Fibroblast of gingiva (primary cell): ENCODE results near the gene EMCN.
"Not testable (repeated sequence)": the region's sequence is repeated elsewhere in the genome, so short reads cannot be mapped to it uniquely, and the experiment has no call there.

ENCODE experiments used
- DNase-seq: peaks from one replicate; pipeline ENCODE4 v3.0.0-alpha.2; 2011; ENCODE audit warnings: low read depth

The EMCN gene

GRCh38 chr4:100379583-100380105 is 138.2 kb downstream of the EMCN start:
- DNase-seq, result no peak

- no peak for DNase-seq
These were observed 145.4 kb downstream of the EMCN start for GRCh38 chr4:100372432-100372831.

GRCh38 chr4:100369871-100370270 is 148.0 kb downstream of the EMCN start:
- DNase-seq, result no peak

- DNase-seq, result peak; percentile 29
These were observed 150.4 kb downstream of the EMCN start for GRCh38 chr4:100367451-100367850.

GRCh38 chr4:100366213-100366612 is 151.6 kb downstream of the EMCN start:
- DNase-seq, result no peak

- DNase-seq, result no peak
These were observed 155.5 kb downstream of the EMCN start for GRCh38 chr4:100362366-100362765.

GRCh38 chr4:100361336-100361735 is 156.5 kb downstream of the EMCN start:
- no peak for DNase-seq

- DNase-seq, result no peak
These were observed 157.6 kb downstream of the EMCN start for GRCh38 chr4:100360211-100360610.

- peak; percentile 37 for DNase-seq
These were observed 158.4 kb downstream of the EMCN start for GRCh38 chr4:100359441-100359840.

GRCh38 chr4:100357542-100357941 is 160.3 kb downstream of the EMCN start:
- DNase-seq, result no peak

GRCh38 chr4:100356172-100356571 is 161.7 kb downstream of the EMCN start:
- DNase-seq, result no peak

- not testable (repeated sequence) for DNase-seq
These were observed 165.5 kb downstream of the EMCN start for GRCh38 chr4:100352352-100352751.

- DNase-seq, result peak; percentile 14
These were observed 169.3 kb downstream of the EMCN start for GRCh38 chr4:100348473-100348872.

GRCh38 chr4:100347241-100347640 is 170.6 kb downstream of the EMCN start:
- DNase-seq, result no peak

- no peak for DNase-seq
These were observed 172.2 kb downstream of the EMCN start for GRCh38 chr4:100345585-100345984.
